ENCODE measurements around the gene ZSCAN2. TPM values are rescaled to one million over a fixed set of nuclear protein-coding genes. Genes with fewer than 3 reads are reported as not detected.

ZSCAN2 gene
- total and polyA plus RNA-seq, 10 donors, result 4.6 to 15.1 (median 9.9) TPM

GRCh38 chr15:84595660-84596059, 5.1 kb upstream of the ZSCAN2 start:
- WGBS, 5 donors, result 70 to 95% (median 77%) methylated on average over 2 of the region's 2 CpGs
- DNase-seq, result no peak
- Histone ChIP-seq H3K4me1 (peaks cover 21 to 57% (median 30%) of the 10 kb centered on the region in 6 donors), H3K9me3 (no peaks in the 10 kb centered on the region), H3K4me3 (no peak overlapping the region), H3K36me3 (no peaks in the 10 kb centered on the region), H3K27me3 (replicated peaks in 1 of 7) (no peaks in the 10 kb centered on the region), H3K27ac (peak overlapping the region in 3 of 8 donors; percentile 10 to 55 (median 43))
- intact Hi-C loops (cut with DNase I; ENCODE audit: low total_unique reads), result loop anchor here (10.0 kb wide), 2 partner anchors 59 to 449 kb away; partner anchors contain the start of genes NMB and WDR73
- TF ChIP-seq POLR2A (IDR thresholded peaks at IDR 0.05) (no peak), CTCF (IDR thresholded peaks at IDR 0.05 in 8 of 11, conservative IDR thresholded peaks at IDR 0.05 in 3 of 11) (no peak), POLR2AphosphoS5 (IDR thresholded peaks at IDR 0.05) (no peak)

GRCh38 chr15:84597296-84597695, 3.5 kb upstream of the ZSCAN2 start:
- Histone ChIP-seq H3K36me3 (no peaks in the 10 kb centered on the region), H3K27me3 (replicated peaks in 1 of 7) (no peaks in the 10 kb centered on the region), H3K4me3 (no peak overlapping the region), H3K9me3 (no peaks in the 10 kb centered on the region), H3K4me1 (peaks cover 28 to 69% (median 41%) of the 10 kb centered on the region in 6 donors), H3K27ac (peak overlapping the region in 4 of 8 donors; percentile 86 to 92 (median 88))
- DNase-seq, result no peak
- 40 to 81% (median 52%) methylated on average over 3 of the region's 3 CpGs for WGBS, 5 donors
- intact Hi-C loops (cut with DNase I; ENCODE audit: low total_unique reads), result loop anchor here (10.0 kb wide), 2 partner anchors 58 to 448 kb away; partner anchors contain the start of genes NMB and WDR73
- TF ChIP-seq POLR2AphosphoS5 (IDR thresholded peaks at IDR 0.05) (no peak), POLR2A (IDR thresholded peaks at IDR 0.05) (no peak), CTCF (IDR thresholded peaks at IDR 0.05 in 8 of 11, conservative IDR thresholded peaks at IDR 0.05 in 3 of 11) (no peak)

GRCh38 chr15:84598250-84598649, 2.6 kb upstream of the ZSCAN2 start:
- 17 to 55% (median 23%) methylated on average over 2 of the region's 2 CpGs for WGBS, 5 donors
- TF ChIP-seq CTCF (IDR thresholded peaks at IDR 0.05 in 8 of 11, conservative IDR thresholded peaks at IDR 0.05 in 3 of 11) (peak in 2 of 11 experiments; percentile 10 to 27), POLR2AphosphoS5 (IDR thresholded peaks at IDR 0.05) (peak in 1 of 3 donors; percentile 48), POLR2A (IDR thresholded peaks at IDR 0.05) (no peak)
- intact Hi-C loops (cut with DNase I; ENCODE audit: low total_unique reads), result loop anchor here (10.0 kb wide), 2 partner anchors 57 to 447 kb away; partner anchors contain the start of genes NMB and WDR73
- no peaks in the 10 kb centered on the region for H3K9me3 ChIP-seq
- H3K27ac ChIP-seq, result peak overlapping the region; percentile 80 to 92 (median 84)
- peaks cover 28 to 79% (median 45%) of the 10 kb centered on the region in 6 donors for H3K4me1 ChIP-seq
- H3K27me3 ChIP-seq (replicated peaks in 1 of 7), result no peaks in the 10 kb centered on the region
- H3K4me3 ChIP-seq, result peak overlapping the region in 1 of 8 donors; percentile 38
- DNase-seq, result no peak
- H3K36me3 ChIP-seq, result no peaks in the 10 kb centered on the region

- TF ChIP-seq CTCF (IDR thresholded peaks at IDR 0.05 in 8 of 11, conservative IDR thresholded peaks at IDR 0.05 in 3 of 11) (peak; percentile 26 to 73 (median 56)), POLR2AphosphoS5 (IDR thresholded peaks at IDR 0.05) (no peak)
- Histone ChIP-seq H3K27ac (peak overlapping the region; percentile 80 to 92 (median 84)), H3K27me3 (replicated peaks in 1 of 7) (no peaks in the 10 kb centered on the region), H3K36me3 (peaks cover 0 to 4% (median 2%) of the 10 kb centered on the region in 6 donors), H3K4me3 (peak overlapping the region in 1 of 8 donors; percentile 38), H3K9me3 (no peaks in the 10 kb centered on the region), H3K4me1 (peaks cover 28 to 86% (median 51%) of the 10 kb centered on the region in 6 donors)
- intact Hi-C loops (cut with DNase I; ENCODE audit: low total_unique reads), result loop anchor here (10.0 kb wide), 2 partner anchors 56 to 446 kb away; partner anchors contain the start of genes NMB and WDR73
- 20 to 67% (median 28%) methylated on average over 1 of the region's 1 CpG for WGBS, 5 donors
- no peak for DNase-seq
Observed at GRCh38 chr15:84598993-84599392, 1.8 kb upstream of the ZSCAN2 start.
